Hepatocyte (in vitro differentiated cells): ENCODE data around the gene RNF32.

Source experiments
- CTCF ChIP-seq: fragments of 200-600 bp; sonication (generic); IDR thresholded peaks from 2 replicates; pipeline ENCODE4 v1.5.1; 2016; ENCODE audit warnings: antibody characterized with exemption, mild to moderate bottlenecking; ENCODE audit not compliant: poor library complexity
- EZH2 ChIP-seq: fragments of 200-600 bp; sonication (generic); IDR thresholded peaks from 2 replicates; pipeline ENCODE4 v1.6.1; 2016; ENCODE audit warnings: antibody characterized with exemption, mild to moderate bottlenecking, borderline replicate concordance

- TF ChIP-seq CTCF (no peak), EZH2 (no peak)
These were observed 20.3 kb upstream of the RNF32 start for GRCh38 chr7:156620291-156620675.
